AG10803 (cell line): ENCODE results near the gene OVCA2.

Experiments used
- DNase-seq: peaks from one replicate; pipeline ENCODE4 v3.0.0; 2010; ENCODE audit warnings: low read depth
- H3K4me3 ChIP-seq: 2 replicates; pipeline ENCODE4 v1.5.1; 2011; ENCODE audit warnings: mild to moderate bottlenecking, low read length, control low read depth
- TF ChIP-seq, protein P1 (sequence below): conservative IDR thresholded peaks from 2 replicates; pipeline ENCODE4 v1.5.1; 2011; ENCODE audit warnings: mild to moderate bottlenecking, low read length, control low read depth, inconsistent platforms

The OVCA2 gene

DNA sequence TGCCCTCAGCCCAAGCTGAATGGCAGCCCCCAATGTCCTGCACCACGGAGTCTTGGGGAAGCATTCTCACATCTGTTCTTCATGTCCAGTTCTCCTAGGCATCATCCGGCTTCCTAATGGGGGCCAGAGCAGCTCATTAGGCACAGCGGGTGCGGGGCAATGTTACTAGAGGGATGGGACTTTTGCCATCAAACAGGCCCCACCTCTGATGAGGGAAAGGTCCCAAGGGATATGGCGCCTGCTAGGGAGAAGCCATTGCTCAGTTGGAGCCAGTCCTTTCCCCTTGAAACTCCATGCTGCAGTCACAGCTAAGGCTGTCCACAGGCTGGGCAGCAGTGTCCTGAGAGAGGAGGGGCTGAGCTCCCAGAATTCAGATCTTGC, 13.6 kb upstream of the OVCA2 start:
- TF ChIP-seq, protein P1, sequence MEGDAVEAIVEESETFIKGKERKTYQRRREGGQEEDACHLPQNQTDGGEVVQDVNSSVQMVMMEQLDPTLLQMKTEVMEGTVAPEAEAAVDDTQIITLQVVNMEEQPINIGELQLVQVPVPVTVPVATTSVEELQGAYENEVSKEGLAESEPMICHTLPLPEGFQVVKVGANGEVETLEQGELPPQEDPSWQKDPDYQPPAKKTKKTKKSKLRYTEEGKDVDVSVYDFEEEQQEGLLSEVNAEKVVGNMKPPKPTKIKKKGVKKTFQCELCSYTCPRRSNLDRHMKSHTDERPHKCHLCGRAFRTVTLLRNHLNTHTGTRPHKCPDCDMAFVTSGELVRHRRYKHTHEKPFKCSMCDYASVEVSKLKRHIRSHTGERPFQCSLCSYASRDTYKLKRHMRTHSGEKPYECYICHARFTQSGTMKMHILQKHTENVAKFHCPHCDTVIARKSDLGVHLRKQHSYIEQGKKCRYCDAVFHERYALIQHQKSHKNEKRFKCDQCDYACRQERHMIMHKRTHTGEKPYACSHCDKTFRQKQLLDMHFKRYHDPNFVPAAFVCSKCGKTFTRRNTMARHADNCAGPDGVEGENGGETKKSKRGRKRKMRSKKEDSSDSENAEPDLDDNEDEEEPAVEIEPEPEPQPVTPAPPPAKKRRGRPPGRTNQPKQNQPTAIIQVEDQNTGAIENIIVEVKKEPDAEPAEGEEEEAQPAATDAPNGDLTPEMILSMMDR = no peak
- no peak for DNase-seq
- no peak overlapping the region for H3K4me3 ChIP-seq

DNA sequence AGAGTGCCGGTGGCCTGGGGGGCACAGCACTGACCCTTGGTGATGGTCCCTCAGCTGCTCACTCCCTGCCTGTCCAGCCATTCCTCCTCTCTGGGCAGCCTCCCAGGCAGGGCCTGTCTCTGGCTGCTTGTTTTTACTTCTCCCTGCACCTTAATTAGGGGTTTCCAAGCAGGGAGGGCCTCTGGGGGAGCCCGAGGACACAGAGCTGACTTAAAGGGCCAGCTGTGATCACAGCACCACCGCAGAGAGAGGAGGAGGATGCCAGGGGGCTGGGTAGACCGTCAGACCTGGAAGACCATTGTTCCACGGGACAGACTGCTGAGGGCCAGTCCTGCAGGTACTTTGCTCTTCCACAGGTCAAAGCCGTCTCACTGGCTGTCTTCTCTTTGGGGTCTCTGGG, 13.1 kb upstream of the OVCA2 start:
- TF ChIP-seq, protein P1 = no peak
- no peak for DNase-seq
- no peak overlapping the region for H3K4me3 ChIP-seq

DNA sequence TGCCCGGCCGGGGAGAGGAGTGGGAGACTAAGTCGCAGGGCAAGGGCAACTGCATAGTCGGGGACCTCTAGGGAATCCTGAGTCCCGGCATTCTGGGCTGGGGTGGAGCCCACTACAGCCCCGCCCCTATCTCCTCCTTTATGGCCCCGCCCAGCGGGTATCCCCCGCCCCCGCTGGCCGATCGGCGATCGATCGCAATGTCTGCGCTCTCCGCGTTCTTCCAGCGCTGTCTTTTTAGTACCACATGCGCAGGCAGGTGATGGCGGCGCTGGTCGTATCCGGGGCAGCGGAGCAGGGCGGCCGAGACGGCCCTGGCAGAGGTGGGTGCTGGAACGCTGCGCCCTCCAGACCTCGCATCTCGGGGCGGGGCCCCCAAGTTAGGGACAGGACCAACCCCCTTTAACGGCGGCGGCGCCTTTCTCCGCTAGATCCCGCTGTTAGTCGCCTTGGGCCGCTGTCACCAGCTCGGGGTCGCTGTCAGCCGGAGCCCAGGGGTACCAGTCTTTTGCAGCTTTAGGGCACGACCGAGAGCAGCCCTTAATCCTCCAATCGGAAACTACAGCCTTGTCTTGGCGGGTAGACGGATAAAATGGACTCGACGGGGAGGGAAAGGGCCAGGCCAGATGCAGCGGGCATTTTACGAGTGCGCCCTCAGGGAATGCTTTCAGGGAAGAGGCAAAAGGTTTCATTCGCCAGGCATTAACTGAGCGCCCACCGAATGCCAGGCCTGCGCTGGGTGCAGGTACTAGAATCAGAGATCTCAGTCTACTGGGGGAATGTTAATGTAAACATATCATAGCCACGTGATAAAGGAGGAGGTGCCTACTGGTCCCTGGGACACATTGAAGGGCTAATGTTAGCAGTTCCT, 11.7 kb upstream of the OVCA2 start, which contains the start of gene DPH1:
TSS of gene DPH1 (plus strand) at position 243 of the 868 bp plus-strand sequence. CDS start at position 260, 17 bp downstream.
- peak; percentile 89 for DNase-seq
- H3K4me3 ChIP-seq = peak within 1 kb of the TSS; percentile 98
- TF ChIP-seq, protein P1 = no peak

DNA sequence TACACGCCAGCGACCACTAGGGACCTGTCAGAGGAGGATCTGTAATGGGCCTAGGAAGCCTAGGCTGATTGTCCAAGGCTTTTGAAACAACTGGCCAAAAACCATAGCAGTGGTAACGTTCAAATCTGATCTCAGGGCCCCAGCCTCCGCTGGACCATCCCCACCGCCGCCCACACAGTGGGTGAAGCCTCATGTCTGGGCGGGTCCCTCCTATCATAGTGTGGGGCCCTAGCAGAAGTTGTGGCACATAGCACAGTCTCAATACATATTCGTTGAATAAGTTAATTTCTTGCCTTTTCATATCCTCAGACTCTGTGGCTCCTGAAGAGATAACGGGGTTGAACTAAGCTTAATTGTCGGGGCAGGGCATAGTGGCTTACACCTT, 11.1 kb upstream of the OVCA2 start:
- DNase-seq = peak; percentile 90
- H3K4me3 ChIP-seq = peak overlapping the region; percentile 98
- TF ChIP-seq, protein P1 = peak; percentile 77

DNA sequence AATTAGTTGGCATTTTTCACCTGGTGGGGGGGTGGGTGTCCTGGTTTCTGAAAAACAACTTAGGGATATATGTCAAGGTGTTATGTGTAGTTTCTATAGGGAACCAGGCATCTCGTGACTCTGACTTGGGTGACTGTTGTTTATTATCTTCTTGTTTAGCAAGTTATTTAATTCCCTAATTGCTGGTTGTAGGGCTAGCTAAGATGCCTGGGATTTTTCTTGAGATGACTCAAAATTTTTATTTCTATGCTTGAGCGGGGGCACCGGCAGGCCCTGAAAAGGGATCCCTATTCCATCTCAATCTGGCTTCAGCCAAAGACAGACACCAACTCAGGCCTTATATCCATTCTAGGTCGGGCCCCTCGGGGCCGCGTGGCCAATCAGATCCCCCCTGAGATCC, 8.7 kb upstream of the OVCA2 start:
- H3K4me3 ChIP-seq = no peak overlapping the region
- TF ChIP-seq, protein P1 = no peak
- DNase-seq = no peak

DNA sequence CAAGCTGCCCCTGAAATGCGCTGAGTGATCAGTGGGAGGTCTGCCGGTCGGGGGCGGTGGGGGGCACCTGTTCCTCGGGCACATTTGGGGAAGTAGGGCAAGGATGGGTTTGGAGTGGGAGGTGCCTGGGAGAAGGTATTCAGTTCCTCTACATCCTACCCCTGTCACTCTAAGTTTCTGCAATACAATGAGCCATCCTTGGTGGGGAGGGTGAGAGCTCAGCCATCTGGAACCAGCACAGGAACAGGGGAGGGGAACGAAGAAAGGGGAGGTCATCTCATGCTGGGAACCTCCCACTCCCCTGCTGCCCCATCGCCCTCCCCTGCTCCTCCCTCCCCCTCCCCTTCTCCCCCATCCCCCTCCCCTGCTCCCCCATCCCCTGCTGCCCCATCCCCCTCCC, 7.7 kb upstream of the OVCA2 start:
- H3K4me3 ChIP-seq = no peak overlapping the region
- peak; percentile 79 for DNase-seq
- TF ChIP-seq, protein P1 = no peak
